NCI-H2107 treated with DMSO at 0.1 percent for 48 hours (cell line): Measurements from ENCODE around the gene ACADSB.

Source experiments
- DNase-seq: peaks from one replicate; lab custom pipeline; 2025; ENCODE audit not compliant: unreplicated experiment; lab: John Stamatoyannopoulos, UW

The ACADSB gene

GRCh38 chr10:123001370-123001769, 7.4 kb upstream of the ACADSB start:
- no peak for DNase-seq

- DNase-seq = no peak
Observed at GRCh38 chr10:123004298-123004697, 4.5 kb upstream of the ACADSB start.

DNA sequence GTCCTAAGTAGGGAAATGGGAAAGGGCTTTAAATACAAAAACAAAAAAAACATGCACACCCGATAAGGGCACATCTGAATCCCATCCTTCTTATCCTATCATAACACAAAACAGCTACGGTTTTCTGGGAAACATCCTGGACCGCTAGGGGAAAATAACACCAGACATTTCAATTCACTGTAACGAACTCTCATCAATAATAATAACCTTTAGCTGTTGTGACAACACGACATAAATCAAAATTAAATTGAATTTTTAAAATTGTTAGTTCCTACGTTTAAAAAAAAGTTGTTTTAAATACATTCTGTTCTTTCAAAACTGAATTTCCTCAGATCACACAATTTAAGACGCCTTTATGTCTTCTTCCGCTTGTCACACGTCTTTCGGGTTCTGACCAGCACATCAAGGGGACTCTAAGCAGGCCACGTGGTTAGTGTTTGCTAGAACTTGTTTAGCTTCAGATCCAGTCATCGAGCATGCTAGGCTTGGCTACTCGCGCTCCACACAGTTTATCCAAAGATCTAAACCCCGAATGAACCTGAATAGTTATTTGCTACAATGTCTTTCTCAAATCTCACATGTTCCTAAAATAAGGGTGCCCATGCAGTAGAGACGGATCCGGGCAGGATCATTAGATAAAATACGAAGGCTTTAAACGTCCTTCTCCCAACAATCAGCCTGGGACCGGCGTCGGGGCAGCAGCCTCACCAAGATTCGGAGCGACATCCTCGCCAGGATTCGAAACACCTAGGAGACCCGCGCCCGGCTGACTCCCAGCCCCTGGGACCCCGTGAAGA, 1.1 kb upstream of the ACADSB start:
- DNase-seq = peak; percentile 1

DNA sequence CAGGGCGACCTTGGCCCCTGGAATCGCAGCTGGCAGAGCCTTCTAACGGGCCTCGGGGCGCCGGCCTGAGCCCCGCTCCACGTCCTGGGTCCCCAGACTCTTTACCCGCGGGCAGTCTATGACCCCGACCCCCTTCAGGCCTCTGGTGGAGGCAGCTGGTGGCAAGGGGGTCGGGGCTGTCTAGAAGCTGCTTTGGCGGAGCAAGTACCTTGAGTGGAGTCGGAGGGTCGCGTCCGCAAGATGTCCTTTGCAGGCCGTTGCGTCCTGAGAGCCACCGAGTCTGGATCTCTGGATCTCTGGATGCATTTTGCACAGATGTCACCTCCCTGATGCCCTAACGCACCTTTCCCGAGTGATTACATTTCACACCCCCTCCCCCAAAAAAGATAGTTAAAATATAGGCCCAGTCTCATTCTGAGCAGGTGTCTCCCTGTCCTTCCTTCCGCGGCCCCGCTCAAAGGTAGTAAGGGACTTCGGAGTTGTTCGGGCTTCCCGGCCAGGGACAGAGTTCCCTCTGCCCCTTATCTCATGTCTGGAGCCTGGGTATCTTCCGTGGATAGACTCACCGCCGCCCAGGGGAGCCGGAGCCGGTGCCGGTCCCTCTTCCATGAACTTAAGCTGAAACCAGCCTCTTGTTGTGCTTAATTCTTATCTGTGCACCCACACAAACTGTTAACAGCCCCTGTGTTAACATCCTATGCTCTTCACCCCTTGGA, 457 bp downstream of the ACADSB start:
- no peak for DNase-seq

DNA sequence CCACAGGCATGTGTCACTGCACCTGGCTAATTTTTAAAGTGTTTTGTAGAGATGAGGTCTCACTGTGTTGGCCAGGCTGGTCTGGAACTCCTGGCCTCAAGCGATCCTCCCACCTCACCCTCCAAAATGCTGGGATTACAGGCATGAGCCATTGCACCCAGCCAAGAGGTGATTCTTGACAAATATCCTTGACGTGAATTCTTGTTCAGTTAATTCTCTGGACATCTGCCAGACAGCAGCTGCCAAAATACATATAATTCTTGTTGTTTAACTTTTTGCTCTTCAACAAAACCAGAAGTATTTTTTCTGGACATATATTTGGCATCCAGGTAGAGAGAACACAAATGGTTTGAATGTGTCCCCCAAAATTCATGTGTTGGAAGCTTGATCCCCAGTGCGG, 3.2 kb downstream of the ACADSB start:
- DNase-seq = no peak

- no peak for DNase-seq
Observed at GRCh38 chr10:123013456-123014419, 4.9 kb downstream of the ACADSB start.

DNA sequence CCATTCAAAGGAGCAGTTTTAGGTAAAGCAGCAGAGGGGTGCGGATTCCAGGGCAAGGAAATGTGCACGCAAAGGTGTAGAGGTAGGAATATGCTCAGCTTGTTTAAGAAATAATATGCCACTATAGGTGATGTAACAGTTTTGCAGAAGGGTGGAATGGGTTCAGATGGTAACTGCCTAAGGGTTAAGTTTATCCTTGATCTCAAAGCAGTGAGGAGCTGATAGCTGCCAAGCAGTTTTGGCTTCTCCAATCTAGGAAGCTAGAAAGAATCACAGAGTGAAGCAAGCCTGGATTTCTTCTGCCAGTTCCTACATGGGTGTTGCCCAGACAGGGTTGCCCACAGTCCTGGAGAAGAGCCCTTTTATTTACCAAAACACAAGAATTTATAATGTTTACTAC, 6.0 kb downstream of the ACADSB start:
- no peak for DNase-seq

- DNase-seq = no peak
Observed at GRCh38 chr10:123016228-123016627, 7.4 kb downstream of the ACADSB start.

DNA sequence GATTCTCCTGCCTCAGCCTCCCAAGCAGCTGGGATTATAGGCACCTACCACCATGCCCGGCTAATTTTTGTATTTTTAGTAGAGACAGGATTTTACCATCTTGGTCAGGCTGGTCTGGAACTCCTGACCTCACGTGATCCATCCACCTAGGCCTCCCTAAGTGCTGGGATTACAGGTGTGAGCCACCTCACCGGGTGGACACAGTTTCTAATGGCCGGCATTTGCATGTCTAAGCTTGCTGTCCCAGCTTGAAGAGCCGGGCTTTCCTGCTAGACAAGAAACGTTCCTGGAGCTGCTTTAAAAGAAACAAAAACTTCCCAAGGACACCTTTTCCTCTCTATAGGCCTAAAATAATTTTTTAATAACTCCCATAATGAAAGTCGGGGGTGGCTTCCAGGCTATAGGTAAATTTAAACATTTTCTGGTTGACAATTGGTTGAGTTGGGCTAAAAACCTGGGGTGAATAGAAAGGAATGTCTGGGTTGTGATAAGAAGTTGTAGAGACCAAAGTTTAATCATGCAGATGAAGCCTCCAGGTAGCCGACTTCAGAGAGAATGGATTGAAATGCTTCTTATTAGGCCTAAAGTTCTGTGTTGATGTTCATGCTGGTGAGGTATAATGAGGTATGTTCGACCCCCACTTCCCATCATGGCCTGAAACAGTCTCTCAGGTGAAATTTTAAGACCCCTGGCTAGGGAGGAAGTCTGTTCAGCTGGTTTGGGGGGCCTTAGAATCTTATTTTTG, 8.8 kb downstream of the ACADSB start:
- DNase-seq = no peak

DNA sequence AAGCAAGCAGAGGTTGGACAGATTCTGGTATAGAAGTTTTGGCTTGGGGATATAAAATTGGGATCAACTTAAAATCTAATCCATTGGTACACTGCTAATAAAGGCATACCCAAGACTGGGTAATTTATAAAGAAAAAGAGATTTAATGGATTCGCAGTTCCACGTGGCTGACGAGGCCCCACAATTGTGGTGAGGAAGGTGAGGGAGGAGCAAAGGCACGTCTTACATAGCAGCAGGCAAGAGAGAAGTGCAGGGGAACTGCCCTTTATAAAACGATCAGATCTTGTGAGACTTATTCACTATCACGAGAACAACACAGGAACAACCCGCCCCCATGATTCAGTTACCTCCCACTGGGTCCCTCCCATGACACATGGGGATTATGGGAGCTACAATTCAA, 9.7 kb downstream of the ACADSB start:
- no peak for DNase-seq

DNA sequence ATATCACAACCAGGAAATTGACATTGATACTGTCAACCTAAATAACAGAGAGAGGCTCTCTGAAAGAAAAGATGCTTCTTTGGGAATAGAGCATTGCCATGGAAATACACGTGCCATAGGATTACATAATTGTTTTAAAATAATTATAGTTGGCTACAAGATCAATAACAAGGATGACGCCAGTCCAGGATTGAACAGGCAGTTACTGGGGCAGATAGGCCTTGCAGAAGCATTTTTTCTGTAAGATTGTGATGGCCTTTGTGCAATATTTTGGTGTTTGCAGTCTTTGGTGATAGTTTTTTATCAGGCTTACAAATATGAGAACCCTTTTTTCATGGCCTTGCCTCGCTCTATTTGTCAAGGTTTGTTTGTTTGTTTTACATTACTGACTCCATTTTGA, 10.5 kb downstream of the ACADSB start:
- DNase-seq = no peak

- DNase-seq = no peak
Observed at GRCh38 chr10:123019941-123020703, 11.3 kb downstream of the ACADSB start.

DNA sequence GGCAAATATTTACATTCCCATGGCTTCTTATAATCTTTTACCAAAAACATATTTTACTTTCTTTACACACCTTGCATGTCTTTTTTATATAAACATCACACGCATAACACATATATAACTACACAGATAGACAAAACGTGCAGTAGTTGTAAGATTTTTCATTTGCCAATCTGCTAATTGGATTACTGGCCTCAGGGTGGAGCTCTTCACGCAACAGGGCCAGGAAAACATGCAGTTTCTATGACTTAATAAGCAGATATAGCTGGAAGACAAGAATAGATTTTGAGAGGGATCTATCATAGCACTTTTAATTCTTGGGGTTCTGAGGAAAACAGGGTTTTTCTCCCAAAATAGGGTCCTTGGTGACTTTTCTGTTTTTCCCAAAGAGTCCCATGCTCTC, 12.7 kb downstream of the ACADSB start:
- DNase-seq = no peak

DNA sequence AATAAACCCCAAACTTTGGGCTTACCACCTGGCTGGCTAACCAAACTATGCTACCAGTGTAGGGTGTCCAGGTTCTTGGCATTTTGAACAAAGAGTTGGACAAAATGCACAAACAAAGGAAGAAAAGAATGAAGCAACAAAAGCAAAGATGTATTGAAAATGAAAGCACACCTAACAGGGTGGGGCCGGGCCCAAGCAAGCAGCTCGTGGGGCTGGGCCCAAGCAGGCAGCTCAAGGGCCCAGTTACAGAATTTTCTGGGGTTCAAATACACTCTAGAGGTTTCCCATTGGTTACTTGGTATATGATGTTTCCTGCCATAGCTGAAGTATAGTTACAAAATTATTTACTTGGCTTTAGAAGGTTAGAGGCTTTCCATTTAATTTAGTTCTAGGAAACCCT, 15.7 kb downstream of the ACADSB start:
- no peak for DNase-seq

- DNase-seq = no peak
Observed at GRCh38 chr10:123026302-123026701, 17.5 kb downstream of the ACADSB start.

DNA sequence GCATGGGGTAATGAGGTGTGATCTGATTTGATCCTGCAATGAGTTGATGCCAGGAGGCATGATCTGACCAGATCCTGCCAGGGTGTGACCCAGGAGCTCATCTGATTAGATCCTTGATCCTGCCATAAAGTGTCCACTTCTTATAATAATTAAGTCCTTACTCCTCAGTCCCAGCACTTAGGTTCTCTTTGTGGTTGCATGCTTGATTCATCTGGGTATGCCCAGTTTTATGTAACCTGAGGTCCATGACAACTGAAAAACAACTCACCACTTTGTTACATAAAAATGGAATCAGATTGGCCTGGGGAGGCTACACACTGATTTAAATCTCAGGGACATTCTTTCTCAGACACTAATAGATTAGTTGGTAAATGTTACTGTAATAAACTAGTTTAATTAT, 19.1 kb downstream of the ACADSB start:
- no peak for DNase-seq

GRCh38 chr10:123031124-123031523, 22.3 kb downstream of the ACADSB start:
- DNase-seq = no peak

DNA sequence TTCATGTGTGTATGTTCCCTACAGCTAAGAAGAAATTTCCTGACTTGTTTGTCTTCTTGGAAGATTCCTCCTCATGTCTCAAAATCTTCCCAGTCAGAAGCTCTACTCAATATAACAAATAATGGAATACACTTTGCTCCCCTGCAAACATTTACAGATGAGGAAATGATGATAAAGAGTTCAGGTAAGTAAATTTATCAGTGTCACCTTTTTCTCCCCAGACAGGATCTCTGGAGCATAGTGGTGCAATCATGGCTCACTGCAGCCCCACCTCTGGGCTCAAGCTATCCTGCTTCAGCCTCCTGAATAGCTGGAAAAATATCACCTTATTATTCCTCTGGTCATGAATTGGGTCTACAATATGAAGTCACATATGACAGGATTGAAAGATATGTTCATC, 25.5 kb downstream of the ACADSB start:
- DNase-seq = no peak

- DNase-seq = no peak
Observed at GRCh38 chr10:123035467-123036086, 26.8 kb downstream of the ACADSB start.
